T-cell (primary cell): Measurements from ENCODE around the gene AFF1. TPM values are rescaled to one million over a fixed set of nuclear protein-coding genes. Genes with fewer than 3 reads are reported as not detected.

Experiments used
- ATAC-seq, 4 experiments: fragments of 200-7000 bp in 3 of 4; fragments of 150-1000 bp in 1 of 4; cut with Tn5 transposase; replicated peaks in 1 of 4; 1 replicate in 3 of 4; 2 replicates in 1 of 4; pipeline ENCODE4 v1.10.0; 2021; ENCODE audit warnings: moderate library complexity in 3 of 4, mild to moderate bottlenecking in 2 of 4, moderate number of reproducible peaks in 1 of 4
- CTCF ChIA-PET, 2 donors: fragments of 300-600 bp; sonication (Branson Sonifier 250); formaldehyde crosslinking; loops; one replicate each; lab custom pipeline; 2022; ENCODE audit warnings: antibody characterized with exemption in 2 of 2; lab: Charles Lee
- POLR2A ChIA-PET, 2 donors: fragments of 300-600 bp; sonication (Branson Sonifier 250); formaldehyde crosslinking; loops; one replicate each; lab custom pipeline; 2022; ENCODE audit warnings: antibody characterized with exemption in 2 of 2; lab: Charles Lee
- DNase-seq, 35 experiments: peaks; one replicate each; pipeline versions ENCODE4 v3.0.0 to v3.0.0-alpha.2; 2013 to 2023
- H3K27ac ChIP-seq: one replicate; pipeline ENCODE4 v1.5.1; 2013; ENCODE audit warnings: low read length
- H3K27me3 ChIP-seq, 2 experiments: replicated peaks in 1 of 2; 1 replicate in 1 of 2; 2 replicates in 1 of 2; pipeline versions ENCODE4 v1.6.1 to v1.7.0; 2013; ENCODE audit warnings: low read length in 1 of 2, mixed read lengths in 1 of 2; ENCODE audit not compliant: control insufficient read depth in 2 of 2, insufficient read depth in 2 of 2; ENCODE audit errors: extremely low read depth in 1 of 2
- H3K36me3 ChIP-seq, 2 donors: 1 replicate in 1 of 2; 2 replicates in 1 of 2; pipeline versions ENCODE4 v1.6.1 to v1.7.0; 2013; ENCODE audit warnings: low read length in 1 of 2; ENCODE audit not compliant: control insufficient read depth in 2 of 2, insufficient read depth in 1 of 2; ENCODE audit errors: extremely low read depth in 1 of 2
- H3K4me1 ChIP-seq, 2 experiments: 1 replicate in 1 of 2; 2 replicates in 1 of 2; pipeline versions ENCODE4 v1.6.1 to v1.7.0; 2013; ENCODE audit warnings: low read length in 2 of 2, mixed read lengths in 1 of 2; ENCODE audit not compliant: insufficient read depth in 2 of 2, control insufficient read depth in 1 of 2; ENCODE audit errors: extremely low read depth in 1 of 2
- H3K4me3 ChIP-seq, 2 donors: 1 replicate in 1 of 2; 2 replicates in 1 of 2; pipeline versions ENCODE4 v1.5.1 to v1.7.0; 2013; ENCODE audit warnings: mild to moderate bottlenecking in 2 of 2, low read length in 1 of 2, moderate library complexity in 1 of 2; ENCODE audit not compliant: control insufficient read depth in 1 of 2; ENCODE audit errors: extremely low read depth in 1 of 2
- H3K9me3 ChIP-seq: 2 replicates; pipeline ENCODE4 v1.7.0; 2013
- H3K27ac Mint-ChIP-seq, 2 donors: one replicate each; pipeline ENCODE4 v1.8.0; 2020 to 2021; ENCODE audit warnings: mild to moderate bottlenecking in 2 of 2, mixed read lengths in 2 of 2
- H3K27me3 Mint-ChIP-seq, 2 donors: one replicate each; pipeline ENCODE4 v1.8.0; 2021 to 2022; ENCODE audit warnings: mixed read lengths in 2 of 2
- H3K36me3 Mint-ChIP-seq: one replicate; pipeline ENCODE4 v1.8.0; 2021; ENCODE audit warnings: mixed read lengths
- H3K4me1 Mint-ChIP-seq, 3 donors: one replicate each; pipeline ENCODE4 v1.8.0; 2020 to 2022; ENCODE audit warnings: mixed read lengths in 3 of 3, mild to moderate bottlenecking in 1 of 3
- H3K4me3 Mint-ChIP-seq, 3 donors: one replicate each; pipeline ENCODE4 v1.8.0; 2020 to 2022; ENCODE audit warnings: mild to moderate bottlenecking in 3 of 3, mixed read lengths in 3 of 3, moderate library complexity in 3 of 3
- H3K9me3 Mint-ChIP-seq, 3 donors: one replicate each; pipeline ENCODE4 v1.8.0; 2020 to 2022; ENCODE audit warnings: mixed read lengths in 3 of 3
- WGBS: methylation state at CpG from one replicate; pipeline ENCODE4 v1.1.5; 2013; ENCODE audit warnings: missing lambda C conversion rate; ENCODE audit not compliant: insufficient coverage; 5-methylcytosine and 5-hydroxymethylcytosine counted together
- total RNA-seq, 35 experiments: library from RNA in 6 of 35; stranded (reverse) in 6 of 35; fragments of 120-200 nt in 1 of 35; gene quantifications; one replicate each; pipeline versions ENCODE4 v1.2.1 to v1.2.4 and lab custom pipeline; 2013 to 2026

Gene AFF1
- total RNA-seq, 5 donors from 2014 or later (not counting 1 experiment from before 2014, with no cell fraction given) = 65.3 to 112 (median 93.4) TPM

DNA sequence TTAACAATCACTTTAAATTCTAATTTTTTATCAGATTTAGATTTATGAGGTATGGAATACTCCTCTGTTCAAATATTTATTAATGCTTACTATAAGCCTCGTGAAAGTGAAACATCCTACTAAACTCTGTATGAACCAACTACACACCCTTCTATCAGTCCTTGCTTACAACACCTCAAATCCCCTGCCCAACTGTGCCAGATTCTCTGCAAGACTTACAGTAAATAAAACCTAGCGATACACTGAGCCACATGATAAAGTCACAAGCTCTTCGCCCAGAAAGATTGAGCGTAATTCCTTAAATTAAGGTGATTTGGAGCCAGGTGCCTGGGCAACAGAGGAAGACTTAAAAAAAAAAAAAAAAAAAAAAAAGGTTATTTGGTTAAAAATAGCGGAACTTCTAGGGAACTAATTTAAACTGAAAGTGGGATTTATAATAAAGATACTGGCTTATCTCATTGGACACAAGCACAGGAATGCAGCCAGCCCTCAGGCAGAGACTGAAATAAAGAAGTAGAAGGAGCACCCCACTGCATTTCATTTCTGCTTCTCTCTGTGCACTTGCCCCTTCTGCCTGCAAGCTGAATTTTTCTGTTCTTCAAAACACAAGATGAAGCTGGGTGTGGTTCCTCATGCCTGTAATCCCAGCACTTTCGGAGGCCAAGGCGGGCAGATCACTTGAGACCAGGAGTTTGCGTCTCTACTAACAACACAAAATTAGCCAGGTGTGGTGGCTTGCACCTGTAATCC, 25.1 kb upstream of the AFF1 start:
- CTCF ChIA-PET = interaction anchor here (0.6 to 1.1 kb wide), 5 partner anchors 9 to 331 kb away, joined by 3 to 8 read pairs (median 4); no protein-coding TSS in a partner anchor
- Mint-ChIP-seq H3K27me3 (no peaks in the 10 kb centered on the region), H3K9me3 (no peaks in the 10 kb centered on the region), H3K4me3 (no peak overlapping the region), H3K4me1 (peaks cover 20 to 28% (median 20%) of the 10 kb centered on the region in 3 donors), H3K36me3 (peaks cover 2% of the 10 kb centered on the region), H3K27ac (no peak overlapping the region)
- WGBS = 74% methylated on average over 3 of the region's 8 CpGs
- Histone ChIP-seq H3K27ac (no peak overlapping the region), H3K9me3 (no peaks in the 10 kb centered on the region), H3K27me3 (peaks cover 0 to 2% of the 10 kb centered on the region in 2 experiments), H3K4me1 (peaks cover 3 to 4% of the 10 kb centered on the region in 2 experiments), H3K4me3 (no peak overlapping the region), H3K36me3 (no peaks in the 10 kb centered on the region)
- POLR2A ChIA-PET = interaction anchor here in 1 of 2 donors (0.6 kb wide), 1 partner anchor 186 kb away, joined by 10 read pairs; no protein-coding TSS in a partner anchor
- ATAC-seq (no peak), DNase-seq (no peak)

DNA sequence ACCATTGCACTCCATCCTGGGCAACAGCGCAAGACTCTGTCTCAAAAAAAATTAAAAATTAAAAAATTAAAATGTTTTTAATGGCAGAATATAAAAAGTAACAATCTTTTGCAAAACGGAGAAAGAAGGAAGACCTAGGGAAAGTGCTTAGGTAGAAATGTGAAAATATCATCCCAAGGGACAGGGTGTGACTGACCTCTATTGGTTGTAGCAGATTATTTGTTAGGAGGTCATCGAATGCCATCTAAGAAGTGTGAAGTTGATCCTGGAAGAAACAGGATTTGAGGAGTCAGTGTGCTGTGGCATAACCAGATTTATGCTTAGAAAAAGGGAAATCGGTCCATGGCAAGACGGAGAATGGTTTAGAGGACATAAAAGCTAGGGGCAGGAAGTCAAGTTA, 24.4 kb upstream of the AFF1 start:
- Histone ChIP-seq H3K27me3 (no peaks in the 10 kb centered on the region), H3K36me3 (no peaks in the 10 kb centered on the region), H3K27ac (no peak overlapping the region), H3K4me1 (peaks cover 3 to 4% of the 10 kb centered on the region in 2 experiments), H3K4me3 (no peak overlapping the region), H3K9me3 (no peaks in the 10 kb centered on the region)
- no peak overlapping the region for H3K27ac Mint-ChIP-seq
- no peak overlapping the region for H3K4me3 Mint-ChIP-seq
- no peak for ATAC-seq
- no peaks in the 10 kb centered on the region for H3K9me3 Mint-ChIP-seq
- H3K27me3 Mint-ChIP-seq = no peaks in the 10 kb centered on the region
- no peak for DNase-seq
- 71% methylated on average over 4 of the region's 5 CpGs for WGBS
- ChIA-PET POLR2A (no interaction called here), CTCF (interaction anchor here in 1 of 2 donors (0.6 kb wide), 1 partner anchor 11 kb away, joined by 3 read pairs; no protein-coding TSS in a partner anchor)
- H3K36me3 Mint-ChIP-seq = peaks cover 8% of the 10 kb centered on the region
- peaks cover 20 to 28% (median 20%) of the 10 kb centered on the region in 3 donors for H3K4me1 Mint-ChIP-seq

DNA sequence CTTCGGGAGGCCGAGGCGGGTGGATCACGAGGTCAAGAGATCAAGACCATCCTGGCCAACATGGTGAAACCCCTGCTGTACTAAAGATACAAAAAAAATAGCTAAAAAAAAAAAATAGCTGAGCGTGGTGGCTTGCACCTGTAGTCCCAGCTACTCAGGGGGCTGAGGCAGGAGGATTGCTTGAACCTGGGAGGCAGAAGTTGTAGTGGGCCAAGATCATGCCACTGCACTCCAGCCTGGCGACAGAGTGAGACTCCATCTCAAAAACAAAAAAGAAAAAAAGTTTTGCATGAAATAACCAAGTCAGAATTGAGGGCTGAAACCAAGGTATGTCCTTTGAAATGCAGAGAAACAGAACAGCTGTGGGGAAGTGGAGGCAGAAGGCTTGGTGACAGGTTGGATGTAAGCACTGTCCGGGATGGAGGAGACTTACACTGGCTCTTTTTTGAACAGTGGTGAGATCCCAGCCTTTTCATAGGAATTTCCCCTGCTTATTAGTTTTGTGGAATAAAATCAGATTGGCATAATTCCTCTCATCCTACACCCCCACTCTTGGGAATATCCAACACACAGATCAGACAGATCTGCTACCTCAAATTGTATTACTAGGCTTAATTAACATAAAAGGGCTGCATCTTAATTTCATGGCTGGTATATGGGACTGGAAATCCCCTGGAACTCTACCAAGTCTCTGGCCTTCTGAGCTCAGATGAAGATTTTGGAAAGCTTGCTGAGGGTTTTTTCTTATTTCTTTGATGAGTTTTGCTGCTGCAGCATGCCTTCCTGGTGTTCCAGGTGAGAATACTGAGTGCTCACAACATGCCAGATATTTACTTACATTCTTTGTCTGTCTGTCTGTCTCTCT, 23.8 kb upstream of the AFF1 start:
- no peaks in the 10 kb centered on the region for H3K9me3 Mint-ChIP-seq
- no peaks in the 10 kb centered on the region for H3K27me3 ChIP-seq
- H3K27ac ChIP-seq = no peak overlapping the region
- H3K36me3 ChIP-seq = no peaks in the 10 kb centered on the region
- peaks cover 8% of the 10 kb centered on the region for H3K36me3 Mint-ChIP-seq
- H3K4me1 Mint-ChIP-seq = peaks cover 20 to 28% (median 20%) of the 10 kb centered on the region in 3 donors
- WGBS = 60% methylated on average over 1 of the region's 7 CpGs
- ChIA-PET POLR2A (no interaction called here), CTCF (interaction anchor here in 1 of 2 donors (0.6 to 1.1 kb wide), 2 partner anchors 11 to 13 kb away, joined by 3 to 7 read pairs; no protein-coding TSS in a partner anchor)
- ATAC-seq = no peak
- peak in 1 of 35 experiments; percentile 16 for DNase-seq
- H3K4me3 ChIP-seq = no peak overlapping the region
- H3K27me3 Mint-ChIP-seq = no peaks in the 10 kb centered on the region
- no peak overlapping the region for H3K27ac Mint-ChIP-seq
- H3K4me3 Mint-ChIP-seq = no peak overlapping the region
- no peaks in the 10 kb centered on the region for H3K9me3 ChIP-seq
- peaks cover 3 to 4% of the 10 kb centered on the region in 2 experiments for H3K4me1 ChIP-seq

DNA sequence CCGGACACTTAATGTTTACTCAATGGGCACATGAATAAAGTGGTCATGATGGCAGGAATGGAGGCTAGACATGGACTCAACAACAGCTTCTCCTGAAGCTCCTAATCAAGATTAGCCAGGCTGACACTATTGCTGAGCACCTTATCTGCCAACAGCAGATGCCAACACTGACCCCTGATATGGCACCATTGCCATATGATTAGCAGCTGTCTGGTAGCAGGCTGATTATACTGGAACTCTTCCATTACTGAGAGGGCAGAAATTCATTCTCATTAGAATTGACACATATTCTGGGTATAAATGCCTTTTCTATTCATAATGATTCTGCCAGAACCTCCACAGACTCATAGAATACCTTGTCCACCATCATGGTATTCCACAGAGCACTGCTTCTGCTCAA, 18.4 kb upstream of the AFF1 start:
- Histone ChIP-seq H3K36me3 (no peaks in the 10 kb centered on the region), H3K27ac (no peak overlapping the region), H3K9me3 (no peaks in the 10 kb centered on the region), H3K4me1 (no peaks in the 10 kb centered on the region), H3K4me3 (no peak overlapping the region), H3K27me3 (no peaks in the 10 kb centered on the region)
- H3K4me1 Mint-ChIP-seq = peaks cover 0 to 2% (median under 1%) of the 10 kb centered on the region in 3 donors
- WGBS = no CpG with 5 or more reads among the region's 1 CpG
- ChIA-PET POLR2A (interaction anchor here in 1 of 2 donors (0.7 kb wide), 1 partner anchor 1195 kb away, joined by 18 read pairs; no protein-coding TSS in a partner anchor), CTCF (interaction anchor here (0.9 to 1.1 kb wide), 2 partner anchors 154 to 176 kb away, joined by 3 to 16 read pairs; no protein-coding TSS in a partner anchor)
- no peak overlapping the region for H3K4me3 Mint-ChIP-seq
- DNase-seq (no peak), ATAC-seq (no peak)
- H3K36me3 Mint-ChIP-seq = peaks cover 11% of the 10 kb centered on the region
- no peak overlapping the region for H3K27ac Mint-ChIP-seq
- no peaks in the 10 kb centered on the region for H3K9me3 Mint-ChIP-seq
- H3K27me3 Mint-ChIP-seq = no peaks in the 10 kb centered on the region

DNA sequence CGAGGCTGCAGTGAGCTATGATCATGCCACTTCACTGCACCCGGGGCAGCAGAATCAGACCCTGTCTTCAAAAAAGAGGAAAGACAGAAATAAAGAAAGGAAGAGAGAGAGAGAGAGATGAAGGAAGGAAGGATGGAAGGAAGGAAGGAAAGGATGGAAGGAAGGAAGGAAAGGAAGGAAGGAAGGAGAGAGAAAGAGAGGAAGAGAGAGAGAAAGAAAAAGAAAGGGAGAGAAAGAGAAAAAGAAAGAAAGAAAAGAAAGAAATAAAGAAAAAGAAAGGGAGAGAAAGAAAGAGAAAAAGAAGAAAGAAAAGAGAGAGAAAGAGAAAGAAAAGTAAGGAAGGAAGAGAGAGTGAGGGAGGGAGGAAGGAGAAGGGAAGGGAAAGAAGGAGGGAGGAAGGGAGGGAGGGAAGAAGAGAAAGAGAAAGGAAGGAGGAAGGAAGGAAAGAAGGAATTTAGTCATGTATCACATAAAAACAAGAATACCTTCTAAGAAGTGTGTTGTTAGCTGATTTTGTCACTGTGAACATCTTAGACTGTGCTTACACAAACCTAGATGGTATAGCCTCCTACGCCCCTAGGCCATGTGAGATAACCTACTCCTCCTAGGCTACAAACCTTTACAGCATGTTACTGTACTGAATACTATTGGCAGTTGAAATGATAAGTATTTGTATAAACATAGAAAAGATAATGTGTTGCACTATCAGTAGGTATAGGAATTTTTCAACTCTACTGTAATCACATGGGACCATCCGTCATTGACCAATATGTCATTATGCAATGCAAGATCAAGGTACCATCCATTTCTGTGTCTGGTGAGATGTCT, 17.4 kb upstream of the AFF1 start:
- peaks cover 11% of the 10 kb centered on the region for H3K36me3 Mint-ChIP-seq
- no peak for DNase-seq
- ATAC-seq = no peak
- CTCF ChIA-PET = interaction anchor here (0.9 to 1.1 kb wide), 2 partner anchors 153 to 175 kb away, joined by 3 to 16 read pairs; no protein-coding TSS in a partner anchor
- H3K4me3 ChIP-seq = no peak overlapping the region
- POLR2A ChIA-PET = no interaction called here
- H3K4me3 Mint-ChIP-seq = no peak overlapping the region
- no peaks in the 10 kb centered on the region for H3K27me3 Mint-ChIP-seq
- no peaks in the 10 kb centered on the region for H3K4me1 ChIP-seq
- H3K27ac ChIP-seq = no peak overlapping the region
- peak overlapping the region in 1 of 2 donors; percentile 34 for H3K27ac Mint-ChIP-seq
- no peaks in the 10 kb centered on the region for H3K36me3 ChIP-seq
- peaks cover 0 to 2% (median under 1%) of the 10 kb centered on the region in 3 donors for H3K4me1 Mint-ChIP-seq
- no peaks in the 10 kb centered on the region for H3K9me3 ChIP-seq
- 100% methylated on average over 2 of the region's 4 CpGs for WGBS
- no peaks in the 10 kb centered on the region for H3K9me3 Mint-ChIP-seq
- H3K27me3 ChIP-seq = no peaks in the 10 kb centered on the region
